ENCODE measurements around the gene SPEF2.

Gene SPEF2

GRCh38 chr5:35859101-35859661, 241.5 kb downstream of the SPEF2 start:
- no peak for DNase-seq

- DNase-seq: no peak
Measured at GRCh38 chr5:35860686-35861085, 243.0 kb downstream of the SPEF2 start.

- DNase-seq: no peak
Measured at GRCh38 chr5:35861718-35862117, 244.1 kb downstream of the SPEF2 start.

GRCh38 chr5:35862126-35862525, 244.5 kb downstream of the SPEF2 start:
- DNase-seq: no peak

- DNase-seq: no peak
Measured at GRCh38 chr5:35863159-35863558, 245.5 kb downstream of the SPEF2 start.
